ENCODE results near the gene CSNK1G3. TPM values are rescaled to one million over a fixed set of nuclear protein-coding genes. Genes with fewer than 3 reads are reported as not detected.

CSNK1G3 gene
- total and polyA plus RNA-seq, 2 donors (not counting 1 experiment from before 2014, with no cell fraction given), result 31.9 to 57.0 TPM

- Histone ChIP-seq H3K79me2 (ENCODE audit: control insufficient read depth, insufficient read depth, low read length) (no peaks in the 10 kb centered on the region), H3K27me3 (ENCODE audit: control insufficient read depth, insufficient read depth, low read length) (no peaks in the 10 kb centered on the region), H3K27ac (ENCODE audit: insufficient read depth, low read length) (no peak overlapping the region), H2AFZ (ENCODE audit: low read length) (no peak overlapping the region), H3K9me3 (ENCODE audit: control insufficient read depth, insufficient read depth, low read depth, low read length) (no peaks in the 10 kb centered on the region), H3K36me3 (ENCODE audit: control insufficient read depth, insufficient read depth, low read length) (no peaks in the 10 kb centered on the region), H4K20me1 (ENCODE audit: control insufficient read depth, extremely low read depth, insufficient read depth, low read length) (no peaks in the 10 kb centered on the region), H3K9ac (ENCODE audit: insufficient read depth, low read length) (no peak overlapping the region), H3K4me2 (ENCODE audit: extremely low read depth, insufficient read depth, low read length) (no peak overlapping the region), H3K4me1 (ENCODE audit: control insufficient read depth, extremely low read depth, insufficient read depth, low read length) (no peaks in the 10 kb centered on the region), H3K4me3 (replicated peaks in 1 of 4; ENCODE audit: control extremely low read depth in 1 of 4, insufficient read depth in 1 of 4, low read depth in 3 of 4, low read length in 4 of 4) (no peak overlapping the region)
- no peak for DNase-seq (ENCODE audit: low read depth in 2 of 2)
- TF ChIP-seq CTCF (conservative IDR thresholded peaks at IDR 0.05 in 1 of 2, IDR thresholded peaks at IDR 0.05 in 1 of 2; ENCODE audit: low read depth in 1 of 2, low read length in 2 of 2), result no peak
- no peak for TF ChIP-seq EZH2 (IDR thresholded peaks at IDR 0.05; ENCODE audit: low read length, missing control alignments)
Observed at GRCh38 chr5:123578390-123578789, 66.4 kb downstream of the CSNK1G3 start.

- no peak for DNase-seq (ENCODE audit: low read depth in 2 of 2)
- Histone ChIP-seq H3K4me2 (ENCODE audit: extremely low read depth, insufficient read depth, low read length) (no peak overlapping the region), H3K4me3 (replicated peaks in 1 of 4; ENCODE audit: control extremely low read depth in 1 of 4, insufficient read depth in 1 of 4, low read depth in 3 of 4, low read length in 4 of 4) (no peak overlapping the region), H3K27me3 (ENCODE audit: control insufficient read depth, insufficient read depth, low read length) (no peaks in the 10 kb centered on the region), H3K4me1 (ENCODE audit: control insufficient read depth, extremely low read depth, insufficient read depth, low read length) (no peaks in the 10 kb centered on the region), H3K27ac (ENCODE audit: insufficient read depth, low read length) (no peak overlapping the region), H3K9ac (ENCODE audit: insufficient read depth, low read length) (no peak overlapping the region), H3K79me2 (ENCODE audit: control insufficient read depth, insufficient read depth, low read length) (no peaks in the 10 kb centered on the region), H4K20me1 (ENCODE audit: control insufficient read depth, extremely low read depth, insufficient read depth, low read length) (no peaks in the 10 kb centered on the region), H2AFZ (ENCODE audit: low read length) (no peak overlapping the region), H3K9me3 (ENCODE audit: control insufficient read depth, insufficient read depth, low read depth, low read length) (no peaks in the 10 kb centered on the region), H3K36me3 (ENCODE audit: control insufficient read depth, insufficient read depth, low read length) (no peaks in the 10 kb centered on the region)
- TF ChIP-seq EZH2 (IDR thresholded peaks at IDR 0.05; ENCODE audit: low read length, missing control alignments), result no peak
- no peak for TF ChIP-seq CTCF (conservative IDR thresholded peaks at IDR 0.05 in 1 of 2, IDR thresholded peaks at IDR 0.05 in 1 of 2; ENCODE audit: low read depth in 1 of 2, low read length in 2 of 2)
Observed at GRCh38 chr5:123579410-123579809, 67.4 kb downstream of the CSNK1G3 start.

- H3K36me3 ChIP-seq (ENCODE audit: control insufficient read depth, insufficient read depth, low read length), result no peaks in the 10 kb centered on the region
- H3K27me3 ChIP-seq (ENCODE audit: control insufficient read depth, insufficient read depth, low read length), result no peaks in the 10 kb centered on the region
- no peak for TF ChIP-seq CTCF (conservative IDR thresholded peaks at IDR 0.05 in 1 of 2, IDR thresholded peaks at IDR 0.05 in 1 of 2; ENCODE audit: low read depth in 1 of 2, low read length in 2 of 2)
- TF ChIP-seq EZH2 (IDR thresholded peaks at IDR 0.05; ENCODE audit: low read length, missing control alignments), result no peak
- no peak overlapping the region for H3K27ac ChIP-seq (ENCODE audit: insufficient read depth, low read length)
- H3K4me1 ChIP-seq (ENCODE audit: control insufficient read depth, extremely low read depth, insufficient read depth, low read length), result no peaks in the 10 kb centered on the region
- H3K9me3 ChIP-seq (ENCODE audit: control insufficient read depth, insufficient read depth, low read depth, low read length), result no peaks in the 10 kb centered on the region
- H3K4me3 ChIP-seq (replicated peaks in 1 of 4; ENCODE audit: control extremely low read depth in 1 of 4, insufficient read depth in 1 of 4, low read depth in 3 of 4, low read length in 4 of 4), result no peak overlapping the region
- H3K79me2 ChIP-seq (ENCODE audit: control insufficient read depth, insufficient read depth, low read length), result no peaks in the 10 kb centered on the region
- H3K9ac ChIP-seq (ENCODE audit: insufficient read depth, low read length), result no peak overlapping the region
- H2AFZ ChIP-seq (ENCODE audit: low read length), result no peak overlapping the region
- H3K4me2 ChIP-seq (ENCODE audit: extremely low read depth, insufficient read depth, low read length), result no peak overlapping the region
- H4K20me1 ChIP-seq (ENCODE audit: control insufficient read depth, extremely low read depth, insufficient read depth, low read length), result no peaks in the 10 kb centered on the region
- peak in 1 of 2 donors; percentile 8 for DNase-seq (ENCODE audit: low read depth in 2 of 2)
Observed at GRCh38 chr5:123582550-123583285, 70.7 kb downstream of the CSNK1G3 start.

Data from fibroblast of lung (primary cell).